Peyer's patch (tissue), 4 donors: ENCODE data around the gene MED17. TPM values are rescaled to one million over a fixed set of nuclear protein-coding genes. Genes with fewer than 3 reads are reported as not detected.
A peak's percentile ranks its signal among the peaks of the same experiment; 100 is the strongest.

Source experiments
- DNase-seq, 3 donors: peaks; one replicate each; pipeline ENCODE4 v3.0.0-alpha.2; 2017 to 2019
- H3K27ac ChIP-seq, 4 donors: fragments of 200-600 bp; sonication (generic); one replicate each; pipeline ENCODE4 v1.5.1; 2016 to 2019
- H3K27me3 ChIP-seq, 2 donors: fragments of 200-600 bp; sonication (generic); one replicate each; pipeline ENCODE4 v1.5.1; 2019
- H3K36me3 ChIP-seq, 3 donors: fragments of 200-600 bp; sonication (generic); one replicate each; pipeline ENCODE4 v1.5.1; 2016 to 2019
- H3K4me1 ChIP-seq, 4 donors: fragments of 200-600 bp; sonication (generic); one replicate each; pipeline ENCODE4 v1.5.1; 2016 to 2019
- H3K4me3 ChIP-seq, 4 donors: fragments of 200-600 bp; sonication (generic); 1 replicate in 3 of 4; 2 replicates in 1 of 4; pipeline ENCODE4 v1.5.1; 2016 to 2019; ENCODE audit warnings: mild to moderate bottlenecking in 1 of 4
- H3K9me3 ChIP-seq, 4 donors: fragments of 200-600 bp; sonication (generic); one replicate each; pipeline ENCODE4 v1.5.1; 2016 to 2019; ENCODE audit warnings: mild to moderate bottlenecking in 1 of 4
- CTCF ChIP-seq, 6 experiments: fragments of 450-650 bp in 4 of 6; fragments of 200-600 bp in 2 of 6; sonication (generic) in 1 of 6; IDR thresholded peaks; one replicate each; pipeline ENCODE4 v1.5.1; 2017 to 2019; ENCODE audit warnings: antibody characterized with exemption in 6 of 6, mild to moderate bottlenecking in 3 of 6, moderate library complexity in 1 of 6
- POLR2A ChIP-seq, 2 donors: fragments of 450-650 bp; IDR thresholded peaks; one replicate each; pipeline ENCODE4 v1.5.1; 2017; ENCODE audit warnings: antibody characterized with exemption in 2 of 2, mild to moderate bottlenecking in 2 of 2, moderate library complexity in 2 of 2
- total RNA-seq, 4 donors: library from RNA; depleted of rRNA; stranded (reverse); fragments of >200 nt; gene quantifications; one replicate each; pipeline ENCODE4 v1.1.0, GENCODE V29; 2016

Gene MED17
- total RNA-seq, 4 donors from 2014 or later: 22.3 to 33.8 (median 27.3) TPM

- H3K36me3 ChIP-seq: no peaks in the 10 kb centered on the region
- H3K27ac ChIP-seq: peak overlapping the region in 2 of 4 donors; percentile 6 to 71
- no peaks in the 10 kb centered on the region for H3K27me3 ChIP-seq
- no peaks in the 10 kb centered on the region for H3K9me3 ChIP-seq
- TF ChIP-seq POLR2A (IDR thresholded peaks at IDR 0.05) (no peak), CTCF (IDR thresholded peaks at IDR 0.05) (no peak)
- peak in 1 of 3 donors; percentile 57 for DNase-seq
- H3K4me3 ChIP-seq: no peak overlapping the region
- peaks cover 0 to 5% (median 0%) of the 10 kb centered on the region in 4 donors for H3K4me1 ChIP-seq
Measured at GRCh38 chr11:93831343-93832127, 47.5 kb downstream of the MED17 start.

- no peak overlapping the region for H3K27ac ChIP-seq
- no peaks in the 10 kb centered on the region for H3K36me3 ChIP-seq
- peaks cover 0 to 6% (median 0%) of the 10 kb centered on the region in 4 donors for H3K4me1 ChIP-seq
- DNase-seq: no peak
- H3K9me3 ChIP-seq: no peaks in the 10 kb centered on the region
- no peak for TF ChIP-seq CTCF (IDR thresholded peaks at IDR 0.05)
- no peak for TF ChIP-seq POLR2A (IDR thresholded peaks at IDR 0.05)
- no peaks in the 10 kb centered on the region for H3K27me3 ChIP-seq
- H3K4me3 ChIP-seq: no peak overlapping the region
Measured at GRCh38 chr11:93832780-93833179, 48.7 kb downstream of the MED17 start.

GRCh38 chr11:93838967-93839366 is 54.9 kb downstream of the MED17 start:
- H3K4me1 ChIP-seq: peaks cover 0 to 14% (median 0%) of the 10 kb centered on the region in 4 donors
- TF ChIP-seq CTCF (IDR thresholded peaks at IDR 0.05): no peak
- no peak for TF ChIP-seq POLR2A (IDR thresholded peaks at IDR 0.05)
- no peak for DNase-seq
- no peak overlapping the region for H3K4me3 ChIP-seq
- no peak overlapping the region for H3K27ac ChIP-seq
- no peaks in the 10 kb centered on the region for H3K27me3 ChIP-seq
- no peaks in the 10 kb centered on the region for H3K36me3 ChIP-seq
- no peaks in the 10 kb centered on the region for H3K9me3 ChIP-seq

- Histone ChIP-seq H3K27ac (peak overlapping the region in 1 of 4 donors; percentile 33), H3K4me3 (no peak overlapping the region), H3K9me3 (no peaks in the 10 kb centered on the region), H3K4me1 (peaks cover 0 to 18% (median 0%) of the 10 kb centered on the region in 4 donors), H3K36me3 (no peaks in the 10 kb centered on the region), H3K27me3 (no peaks in the 10 kb centered on the region)
- DNase-seq: no peak
- no peak for TF ChIP-seq POLR2A (IDR thresholded peaks at IDR 0.05)
- TF ChIP-seq CTCF (IDR thresholded peaks at IDR 0.05): no peak
Measured at GRCh38 chr11:93840180-93840579, 56.1 kb downstream of the MED17 start.

GRCh38 chr11:93840981-93841380 is 56.9 kb downstream of the MED17 start:
- TF ChIP-seq CTCF (IDR thresholded peaks at IDR 0.05) (no peak), POLR2A (IDR thresholded peaks at IDR 0.05) (no peak)
- no peak for DNase-seq

More at GRCh38 chr11:93840981-93841380, 56.9 kb downstream of the MED17 start:
- Histone ChIP-seq H3K4me3 (no peak overlapping the region), H3K27ac (no peak overlapping the region), H3K27me3 (no peaks in the 10 kb centered on the region), H3K9me3 (no peaks in the 10 kb centered on the region), H3K4me1 (peaks cover 0 to 18% (median 0%) of the 10 kb centered on the region in 4 donors), H3K36me3 (no peaks in the 10 kb centered on the region)
